Fibroblast of villous mesenchyme (primary cell): ENCODE results near the gene ANXA9. TPM values are rescaled to one million over a fixed set of nuclear protein-coding genes. Genes with fewer than 3 reads are reported as not detected.

Source experiments
- DNase-seq: peaks from one replicate; pipeline ENCODE4 v3.0.0-alpha.2; 2010; ENCODE audit warnings: low read depth
- H3K4me3 ChIP-seq: 2 replicates; pipeline ENCODE4 v1.5.1; 2011; ENCODE audit warnings: low read depth, mild to moderate bottlenecking, low read length
- CTCF ChIP-seq: IDR thresholded peaks from 2 replicates; pipeline ENCODE4 v1.5.1; 2012; ENCODE audit warnings: low read depth, mild to moderate bottlenecking, low read length; ENCODE audit not compliant: insufficient read depth
- total RNA-seq: library from RNA; depleted of rRNA; stranded (reverse); fragments of >200 nt; gene quantifications from 2 replicates; pipeline ENCODE4 v1.2.3, GENCODE V29; 2012

Gene ANXA9
- total RNA-seq, 1 donor: 0.86 TPM

GRCh38 chr1:150997126-150997872, 15.2 kb downstream of the ANXA9 start:
- H3K4me3 ChIP-seq: no peak overlapping the region
- no peak for DNase-seq
- TF ChIP-seq CTCF: no peak

- H3K4me3 ChIP-seq: no peak overlapping the region
- TF ChIP-seq CTCF: no peak
- no peak for DNase-seq
Measured at GRCh38 chr1:150997949-150998348, 15.9 kb downstream of the ANXA9 start.

GRCh38 chr1:150999051-150999674, 17.1 kb downstream of the ANXA9 start:
- DNase-seq: peak; percentile 72
- no peak for TF ChIP-seq CTCF
- H3K4me3 ChIP-seq: no peak overlapping the region

- TF ChIP-seq CTCF: no peak
Measured at GRCh38 chr1:150999926-151000325, 17.8 kb downstream of the ANXA9 start.

GRCh38 chr1:151000408-151000807, 18.3 kb downstream of the ANXA9 start:
- no peak for TF ChIP-seq CTCF
- no peak for DNase-seq
- H3K4me3 ChIP-seq: no peak overlapping the region

More at GRCh38 chr1:150999926-151000325, 17.8 kb downstream of the ANXA9 start:
- H3K4me3 ChIP-seq: no peak overlapping the region
- no peak for DNase-seq

GRCh38 chr1:151001602-151002001, 19.5 kb downstream of the ANXA9 start:
- no peak for TF ChIP-seq CTCF
- DNase-seq: no peak
- H3K4me3 ChIP-seq: no peak overlapping the region
